SK-N-SH treated with all-trans-retinoic acid at 6 μM for 48 hours (cell line): ENCODE results near the gene SSR4.

Experiments used
- ATAC-seq: fragments of 200-7000 bp; cut with Tn5 transposase; 3 replicates; pipeline ENCODE4 v1.9.1; 2020; ENCODE audit warnings: mild to moderate bottlenecking, moderate library complexity
- ARNTL ChIP-seq: fragments of 450-650 bp; formaldehyde crosslinking; IDR thresholded peaks from 2 replicates; pipeline ENCODE4 v1.5.0; 2020; ENCODE audit warnings: low read depth, mild to moderate bottlenecking, moderate library complexity, borderline replicate concordance
- CREB5 ChIP-seq: fragments of 250-450 bp; sonication (Bioruptor Pico); IDR thresholded peaks from 2 replicates; pipeline ENCODE4 v1.5.1; 2020; ENCODE audit warnings: low read depth, mild to moderate bottlenecking, moderate library complexity
- ESRRG ChIP-seq: fragments of 250-450 bp; sonication (Bioruptor Pico); IDR thresholded peaks from 2 replicates; pipeline ENCODE4 v1.6.1; 2021; ENCODE audit warnings: mild to moderate bottlenecking
- GLIS3 ChIP-seq: fragments of 250-450 bp; sonication (Bioruptor Pico); IDR thresholded peaks from 2 replicates; pipeline ENCODE4 v1.5.0; 2020; ENCODE audit warnings: mild to moderate bottlenecking, moderate library complexity
- ISL1 ChIP-seq: fragments of 250-450 bp; sonication (Bioruptor Pico); IDR thresholded peaks from 2 replicates; pipeline ENCODE4 v2.1.2; 2022; ENCODE audit warnings: mild to moderate bottlenecking, moderate library complexity
- OSR1 ChIP-seq: fragments of 250-450 bp; sonication (Bioruptor Pico); IDR thresholded peaks from 2 replicates; pipeline ENCODE4 v1.8.0; 2022; ENCODE audit warnings: moderate library complexity, mild to moderate bottlenecking, inconsistent platforms
- TSHZ2 ChIP-seq: fragments of 250-450 bp; sonication (Bioruptor Pico); IDR thresholded peaks from 2 replicates; pipeline ENCODE4 v1.5.0; 2020; ENCODE audit warnings: mild to moderate bottlenecking, moderate library complexity
- ZC3H10 ChIP-seq: fragments of 250-450 bp; sonication (Bioruptor Pico); IDR thresholded peaks from 2 replicates; pipeline ENCODE4 v1.5.1; 2021; ENCODE audit warnings: mild to moderate bottlenecking, moderate library complexity
- ZFP30 ChIP-seq: fragments of 450-650 bp; formaldehyde crosslinking; IDR thresholded peaks from 2 replicates; pipeline ENCODE4 v1.5.0; 2022; ENCODE audit warnings: mild to moderate bottlenecking, moderate library complexity
- ZNF565 ChIP-seq: fragments of 450-650 bp; formaldehyde crosslinking; conservative IDR thresholded peaks from 2 replicates; pipeline ENCODE4 v1.5.0; 2020; ENCODE audit warnings: low read depth, mild to moderate bottlenecking, moderate library complexity
- ZNF70 ChIP-seq: fragments of 450-650 bp; formaldehyde crosslinking; IDR thresholded peaks from 2 replicates; pipeline ENCODE4 v1.5.0; 2020; ENCODE audit warnings: mild to moderate bottlenecking, moderate library complexity

SSR4 gene

GRCh38 chrX:153767674-153768055 lies 26.8 kb upstream of the SSR4 start:
- no peak for TF ChIP-seq GLIS3 (CRISPR knock-in tag)
- no peak for ATAC-seq

- no peak for ATAC-seq
- no peak for TF ChIP-seq ZNF565 (CRISPR knock-in tag)
Observed at GRCh38 chrX:153768311-153769157, 25.9 kb upstream of the SSR4 start.

- no peak for ATAC-seq
- no peak for TF ChIP-seq TSHZ2 (CRISPR knock-in tag)
- no peak for TF ChIP-seq ISL1 (CRISPR knock-in tag)
- TF ChIP-seq ZFP30 = no peak
- TF ChIP-seq OSR1 (CRISPR knock-in tag) = no peak
- no peak for TF ChIP-seq ARNTL (CRISPR knock-in tag)
- no peak for TF ChIP-seq ZNF565 (CRISPR knock-in tag)
- TF ChIP-seq ZC3H10 (CRISPR knock-in tag) = no peak
- no peak for TF ChIP-seq ZNF70
Observed at GRCh38 chrX:153769158-153769864, 25.2 kb upstream of the SSR4 start.

- TF ChIP-seq TSHZ2 (CRISPR knock-in tag) = no peak
- TF ChIP-seq OSR1 (CRISPR knock-in tag) = no peak
- TF ChIP-seq ESRRG (CRISPR knock-in tag) = no peak
- ATAC-seq = no peak
Observed at GRCh38 chrX:153769865-153770600, 24.4 kb upstream of the SSR4 start.

- no peak for TF ChIP-seq ZFP30
- TF ChIP-seq, all 23 proteins: peak for 0
- no peak for ATAC-seq
Observed at GRCh38 chrX:153770601-153771414, 23.7 kb upstream of the SSR4 start.

- no peak for ATAC-seq
- no peak for TF ChIP-seq TSHZ2 (CRISPR knock-in tag)
- TF ChIP-seq CREB5 (CRISPR knock-in tag) = no peak
- TF ChIP-seq, all 23 proteins: peak for 0
Observed at GRCh38 chrX:153771415-153772315, 22.8 kb upstream of the SSR4 start.
